ENCODE data around the gene ORAI3. TPM values are rescaled to one million over a fixed set of nuclear protein-coding genes. Genes with fewer than 3 reads are reported as not detected.

Gene ORAI3
- total RNA-seq, 2 experiments from 2014 or later: 24.6 to 25.8 TPM

DNA sequence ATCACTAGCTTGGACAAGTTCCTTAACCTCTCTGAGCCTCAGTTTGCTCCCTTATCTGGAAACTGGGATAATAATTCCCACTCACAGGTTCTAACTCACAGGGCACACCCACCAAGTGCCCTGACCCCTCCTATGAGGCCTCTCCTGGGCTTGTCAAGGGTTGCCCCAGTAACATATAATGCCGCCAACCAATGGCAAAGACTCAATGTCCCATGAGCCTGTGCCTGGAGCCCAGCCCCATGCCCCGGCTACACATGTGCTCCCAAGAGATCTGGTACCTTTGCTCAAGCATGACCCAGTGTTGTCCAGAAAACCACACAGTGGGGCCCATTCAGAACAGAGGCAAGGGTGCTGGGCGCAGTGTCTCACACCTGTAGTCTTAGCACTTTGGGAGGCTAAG is 34.0 kb upstream of the ORAI3 start:
- Mint-ChIP-seq H3K36me3 (no peaks in the 10 kb centered on the region), H3K27ac (no peak overlapping the region), H3K4me3 (no peak overlapping the region), H3K27me3 (peaks cover 4% of the 10 kb centered on the region), H3K4me1 (no peaks in the 10 kb centered on the region), H3K9me3 (no peaks in the 10 kb centered on the region)
- POLR2A ChIA-PET: no interaction called here
- no peak for DNase-seq
- no peak for ATAC-seq (ENCODE audit: low read depth)

DNA sequence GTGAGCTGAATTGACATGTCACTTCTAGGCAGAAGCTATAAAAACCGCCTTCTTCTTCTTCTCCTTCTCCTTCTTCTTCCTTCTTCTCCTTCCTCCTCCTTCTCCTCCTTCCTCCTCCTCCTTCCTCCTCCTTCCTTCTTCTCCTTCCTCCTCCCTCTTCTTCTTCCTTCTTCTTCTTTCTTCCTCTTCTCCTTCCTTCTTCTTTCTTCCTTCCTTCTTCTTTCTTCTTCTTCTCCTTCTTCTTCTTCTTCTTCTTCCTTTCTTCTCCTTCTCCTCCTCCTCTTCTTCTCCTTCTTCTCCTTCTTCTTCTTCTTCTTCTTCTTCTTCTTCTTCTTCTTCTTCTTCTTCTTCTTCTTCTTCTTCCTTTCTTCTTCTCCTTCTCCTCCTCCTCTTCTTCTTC is 30.3 kb upstream of the ORAI3 start:
- ATAC-seq (ENCODE audit: low read depth): no peak
- Mint-ChIP-seq H3K27ac (peak overlapping the region; percentile 6), H3K9me3 (no peaks in the 10 kb centered on the region), H3K4me3 (no peak overlapping the region), H3K4me1 (peaks cover 11% of the 10 kb centered on the region), H3K36me3 (no peaks in the 10 kb centered on the region), H3K27me3 (peaks cover 4% of the 10 kb centered on the region)
- POLR2A ChIA-PET: interaction anchor here (1.3 to 1.6 kb wide), 2 partner anchors 16 to 73 kb away, joined by 3 to 4 read pairs; no protein-coding TSS in a partner anchor
- DNase-seq: no peak

DNA sequence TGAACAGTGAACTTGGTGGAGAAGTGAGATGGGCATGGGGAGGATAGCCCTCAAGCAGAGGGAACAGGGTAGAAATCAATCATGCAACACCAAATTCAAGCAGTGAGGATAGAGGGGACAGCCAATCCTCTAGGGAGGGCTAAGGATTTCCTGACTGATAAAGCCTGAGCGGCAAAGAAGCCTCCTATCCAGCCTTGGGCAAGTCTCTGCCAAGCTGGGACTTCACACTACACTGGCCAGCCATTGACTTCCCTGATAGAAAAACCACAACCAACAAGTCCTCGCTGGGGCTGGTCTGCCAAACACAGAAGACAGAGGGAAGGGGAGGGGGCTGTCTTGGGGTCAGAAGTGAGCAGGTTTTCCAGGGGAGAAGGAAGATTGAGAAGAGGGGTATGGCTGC is 28.0 kb upstream of the ORAI3 start:
- ATAC-seq (ENCODE audit: low read depth): no peak
- H3K4me3 Mint-ChIP-seq: peak overlapping the region; percentile 15
- H3K27ac Mint-ChIP-seq: no peak overlapping the region
- H3K27me3 Mint-ChIP-seq: peaks cover 4% of the 10 kb centered on the region
- POLR2A ChIA-PET: interaction anchor here (0.6 to 1.6 kb wide), 2 partner anchors 33 to 75 kb away, joined by 3 to 6 read pairs; no protein-coding TSS in a partner anchor
- no peaks in the 10 kb centered on the region for H3K9me3 Mint-ChIP-seq
- H3K4me1 Mint-ChIP-seq: peaks cover 15% of the 10 kb centered on the region
- DNase-seq: no peak
- no peaks in the 10 kb centered on the region for H3K36me3 Mint-ChIP-seq

DNA sequence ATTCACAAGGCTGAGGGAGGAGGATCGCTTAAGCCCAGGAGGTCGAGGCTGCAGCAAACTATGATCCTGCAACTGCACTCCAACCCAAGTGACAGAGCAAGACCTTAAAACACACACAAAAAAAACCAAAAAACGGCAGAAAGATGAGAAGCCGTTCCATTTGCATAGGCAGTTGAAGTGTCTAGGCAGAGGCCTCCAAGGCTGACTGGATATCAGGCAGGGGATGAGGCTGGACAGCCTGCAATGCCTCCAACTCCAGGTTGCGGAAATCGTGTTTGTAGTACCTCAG is 27.5 kb upstream of the ORAI3 start:
- Mint-ChIP-seq H3K4me1 (peaks cover 19% of the 10 kb centered on the region), H3K27me3 (peaks cover 4% of the 10 kb centered on the region), H3K27ac (peak overlapping the region; percentile 100), H3K9me3 (no peaks in the 10 kb centered on the region), H3K4me3 (peak overlapping the region; percentile 100), H3K36me3 (no peaks in the 10 kb centered on the region)
- no peak for DNase-seq
- POLR2A ChIA-PET: interaction anchor here (1.6 kb wide), 1 partner anchor 76 kb away, joined by 6 read pairs; no protein-coding TSS in a partner anchor
- ATAC-seq (ENCODE audit: low read depth): no peak

DNA sequence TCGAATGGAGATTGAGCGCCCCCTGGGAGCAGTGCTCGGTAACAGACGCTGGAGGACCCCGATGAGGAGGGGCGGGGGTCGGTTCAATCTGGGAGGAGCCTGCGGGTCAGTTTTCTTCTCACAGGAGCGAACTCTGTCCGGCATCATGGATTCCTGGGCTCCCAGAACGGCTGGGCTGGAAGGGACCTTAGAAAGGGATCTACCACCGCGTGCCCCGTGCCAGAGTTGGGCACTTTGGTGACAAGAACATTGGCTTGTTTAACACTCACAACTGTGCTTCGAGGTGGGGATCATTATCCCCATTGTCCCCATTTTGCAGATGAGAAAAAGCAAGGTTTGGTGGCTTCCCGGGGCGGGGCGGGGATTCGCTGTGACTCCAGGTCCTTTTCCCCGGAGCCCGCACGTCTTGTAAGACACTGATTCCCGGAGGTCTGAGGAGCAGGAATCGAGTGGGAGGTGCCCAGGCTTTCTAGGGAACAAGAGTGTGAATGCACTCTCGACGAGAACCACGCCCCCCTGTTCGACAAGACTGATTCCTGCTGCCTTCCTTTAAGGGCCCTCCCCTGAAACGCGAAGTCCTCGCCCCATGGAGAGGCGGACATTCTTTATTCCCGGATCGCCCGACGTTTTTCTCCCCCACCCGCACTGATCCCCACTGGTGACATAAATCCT is 27.0 kb upstream of the ORAI3 start:
- peaks cover 3% of the 10 kb centered on the region for H3K27me3 Mint-ChIP-seq
- DNase-seq (peak; percentile 89), ATAC-seq (ENCODE audit: low read depth) (peak; percentile 0)
- peaks cover 22% of the 10 kb centered on the region for H3K4me1 Mint-ChIP-seq
- POLR2A ChIA-PET: interaction anchor here (0.6 to 1.6 kb wide), 3 partner anchors 19 to 77 kb away, joined by 3 to 6 read pairs (median 3); no protein-coding TSS in a partner anchor
- H3K36me3 Mint-ChIP-seq: no peaks in the 10 kb centered on the region
- H3K27ac Mint-ChIP-seq: peak overlapping the region; percentile 100
- H3K9me3 Mint-ChIP-seq: no peaks in the 10 kb centered on the region
- H3K4me3 Mint-ChIP-seq: peak overlapping the region; percentile 100

DNA sequence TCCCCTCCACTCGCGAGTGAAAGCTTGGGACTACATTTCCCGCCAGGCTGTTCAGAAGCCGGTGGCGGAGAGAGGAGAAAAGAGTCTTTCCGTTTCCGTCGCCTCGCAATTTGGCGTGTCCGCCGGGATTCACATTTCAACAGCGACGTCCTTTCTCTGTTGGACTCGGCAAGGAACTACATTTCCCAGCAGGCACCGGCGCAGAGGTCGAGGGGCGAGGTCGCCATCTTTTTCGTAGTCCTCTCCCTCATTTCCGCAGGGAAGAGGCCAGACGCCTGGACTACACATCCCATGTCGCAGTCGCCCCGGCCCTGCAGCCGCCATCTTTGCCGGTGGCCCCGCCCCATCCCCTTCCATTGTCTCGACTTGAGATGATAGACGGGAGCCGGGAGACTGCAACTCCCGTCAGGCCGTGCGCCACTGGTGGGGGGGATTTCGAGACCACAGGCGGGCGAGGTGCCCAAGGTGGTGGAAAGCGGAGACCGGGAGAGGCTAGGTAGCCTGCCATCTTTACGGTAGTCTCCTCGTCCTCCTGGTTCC is 26.4 kb upstream of the ORAI3 start:
- POLR2A ChIA-PET: interaction anchor here (0.6 to 1.0 kb wide), 2 partner anchors 18 to 78 kb away, joined by 3 read pairs; no protein-coding TSS in a partner anchor
- peak; percentile 82 for ATAC-seq (ENCODE audit: low read depth)
- H3K4me1 Mint-ChIP-seq: peaks cover 22% of the 10 kb centered on the region
- peaks cover 3% of the 10 kb centered on the region for H3K27me3 Mint-ChIP-seq
- H3K9me3 Mint-ChIP-seq: no peaks in the 10 kb centered on the region
- peak; percentile 95 for DNase-seq
- no peaks in the 10 kb centered on the region for H3K36me3 Mint-ChIP-seq
- H3K4me3 Mint-ChIP-seq: peak overlapping the region; percentile 100
- H3K27ac Mint-ChIP-seq: peak overlapping the region; percentile 100

DNA sequence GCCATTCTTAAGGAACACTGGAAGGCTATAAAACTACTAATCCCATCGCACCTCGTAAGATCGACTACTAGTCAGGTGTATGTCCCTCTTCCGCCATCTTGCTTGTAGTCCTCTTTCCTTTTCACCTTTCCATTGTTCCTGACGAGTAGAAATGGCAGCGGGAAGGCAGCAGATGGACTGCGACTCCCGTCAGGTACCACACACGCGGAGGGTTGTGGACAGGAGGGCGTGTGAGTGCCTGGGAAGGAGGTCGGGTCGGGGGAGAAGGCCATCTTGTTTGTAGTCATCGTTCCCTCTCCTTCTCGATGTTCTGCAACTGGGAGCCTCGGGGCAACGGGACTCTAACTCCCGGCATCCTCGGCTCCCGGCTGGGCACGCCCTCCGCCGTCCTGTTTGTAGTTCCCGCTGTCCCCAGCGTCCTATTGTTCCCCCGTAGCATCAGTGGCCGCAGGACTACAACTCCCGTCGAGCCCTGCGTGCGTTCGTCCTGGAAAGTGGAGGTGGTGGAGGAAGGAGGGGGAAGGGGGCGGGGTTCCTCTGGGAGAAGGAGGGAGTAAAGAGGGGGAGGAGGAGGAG is 25.8 kb upstream of the ORAI3 start:
- peak; percentile 90 for DNase-seq
- Mint-ChIP-seq H3K27me3 (peaks cover 3% of the 10 kb centered on the region), H3K4me1 (peaks cover 25% of the 10 kb centered on the region), H3K36me3 (no peaks in the 10 kb centered on the region), H3K4me3 (peak overlapping the region; percentile 100), H3K9me3 (no peaks in the 10 kb centered on the region), H3K27ac (peak overlapping the region; percentile 100)
- POLR2A ChIA-PET: interaction anchor here (0.9 kb wide), 1 partner anchor 21 kb away, joined by 3 read pairs; no protein-coding TSS in a partner anchor
- peak; percentile 72 for ATAC-seq (ENCODE audit: low read depth)

DNA sequence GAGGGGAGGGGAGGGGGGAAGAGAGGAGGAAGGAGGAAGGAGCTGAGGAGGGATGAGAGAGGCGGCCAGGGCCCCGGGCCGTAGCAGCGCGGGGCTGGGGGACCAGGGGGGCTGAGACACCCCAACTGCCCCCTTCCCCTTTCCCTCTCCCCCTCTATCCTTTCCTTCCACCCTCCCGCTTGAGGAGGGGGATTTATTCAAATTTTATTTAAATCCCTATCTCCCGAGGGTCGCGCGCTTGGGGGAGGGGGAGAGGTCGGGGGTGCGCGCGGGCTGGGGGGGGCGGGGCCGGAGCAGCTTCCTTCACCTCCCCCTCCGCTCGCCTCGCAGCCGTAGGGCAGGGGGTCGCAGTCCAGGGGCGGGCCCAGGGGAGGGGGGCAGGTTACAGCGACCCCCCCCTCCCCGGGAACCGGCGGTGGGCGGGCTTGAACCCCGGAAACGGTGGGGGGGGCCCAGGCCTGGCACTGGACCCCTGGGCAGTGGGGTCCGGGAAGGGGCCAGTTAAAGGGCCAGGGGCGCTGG is 25.3 kb upstream of the ORAI3 start, which contains the start of gene FBXL19:
Gene FBXL19 (plus strand): TSS at position 19 of the 522 bp plus-strand sequence. CDS start 2,183 bp downstream, outside the sequence.
- POLR2A ChIA-PET: interaction anchor here (0.9 kb wide), 1 partner anchor 21 kb away, joined by 3 read pairs; no protein-coding TSS in a partner anchor

DNA sequence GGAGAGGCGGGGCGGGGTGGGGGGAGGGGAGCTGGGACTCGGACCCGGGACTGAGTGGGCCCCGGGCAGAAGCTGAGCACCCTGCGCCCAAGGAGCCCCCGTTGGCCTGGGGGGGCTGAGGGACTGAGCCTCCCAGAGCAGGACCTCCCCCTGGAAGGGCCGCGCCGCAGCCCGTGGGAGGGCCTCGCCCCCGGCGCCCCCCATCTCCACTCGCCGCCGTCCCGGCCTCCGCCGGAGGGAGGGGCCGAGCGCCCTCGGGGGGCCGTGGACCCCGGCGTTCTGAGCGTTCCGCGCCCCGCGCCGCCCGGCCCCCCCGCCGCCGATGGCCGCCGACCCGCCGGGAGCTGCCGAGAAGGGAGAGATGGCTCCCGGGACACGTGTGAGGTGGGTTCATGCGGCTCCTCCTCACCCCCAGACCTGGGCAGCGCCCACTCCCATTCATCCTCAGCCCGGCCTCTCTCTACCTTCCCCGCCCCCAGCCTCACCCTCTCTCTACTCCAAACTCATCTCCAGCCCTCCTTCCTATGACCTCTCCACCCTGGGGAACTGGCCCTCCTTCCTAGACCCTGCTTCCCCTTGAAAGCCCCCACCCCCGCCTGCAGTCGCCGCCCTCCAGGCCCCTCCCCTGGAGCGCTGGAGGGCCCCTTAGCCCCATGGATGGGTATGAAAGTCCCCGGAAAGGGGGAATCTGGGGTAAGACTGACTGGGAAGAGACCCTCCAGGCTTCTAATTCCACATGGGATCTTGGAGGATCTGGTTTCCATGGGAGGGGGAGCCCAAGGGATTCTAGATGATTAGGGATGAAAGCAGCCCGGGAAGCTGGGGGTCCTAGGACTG is 24.6 kb upstream of the ORAI3 start:
- peak; percentile 52 for DNase-seq
- ATAC-seq (ENCODE audit: low read depth): no peak
- peak overlapping the region; percentile 79 for H3K4me3 Mint-ChIP-seq
- H3K9me3 Mint-ChIP-seq: no peaks in the 10 kb centered on the region
- no peaks in the 10 kb centered on the region for H3K36me3 Mint-ChIP-seq
- POLR2A ChIA-PET: interaction anchor here (0.9 kb wide), 1 partner anchor 22 kb away, joined by 3 read pairs; no protein-coding TSS in a partner anchor
- H3K27ac Mint-ChIP-seq: no peak overlapping the region
- no peaks in the 10 kb centered on the region for H3K27me3 Mint-ChIP-seq
- peaks cover 26% of the 10 kb centered on the region for H3K4me1 Mint-ChIP-seq

More for the DNA sequence above, 25.3 kb upstream of the ORAI3 start, which contains the start of gene FBXL19:
- Mint-ChIP-seq H3K4me3 (peak within 1 kb of the TSS; percentile 100), H3K4me1 (peaks cover 26% of the 10 kb centered on the region), H3K36me3 (no peaks in the 10 kb centered on the region), H3K9me3 (no peaks in the 10 kb centered on the region), H3K27ac (peak within 1 kb of the TSS; percentile 100), H3K27me3 (peaks cover 3% of the 10 kb centered on the region)
- DNase-seq (no peak), ATAC-seq (ENCODE audit: low read depth) (no peak)

DNA sequence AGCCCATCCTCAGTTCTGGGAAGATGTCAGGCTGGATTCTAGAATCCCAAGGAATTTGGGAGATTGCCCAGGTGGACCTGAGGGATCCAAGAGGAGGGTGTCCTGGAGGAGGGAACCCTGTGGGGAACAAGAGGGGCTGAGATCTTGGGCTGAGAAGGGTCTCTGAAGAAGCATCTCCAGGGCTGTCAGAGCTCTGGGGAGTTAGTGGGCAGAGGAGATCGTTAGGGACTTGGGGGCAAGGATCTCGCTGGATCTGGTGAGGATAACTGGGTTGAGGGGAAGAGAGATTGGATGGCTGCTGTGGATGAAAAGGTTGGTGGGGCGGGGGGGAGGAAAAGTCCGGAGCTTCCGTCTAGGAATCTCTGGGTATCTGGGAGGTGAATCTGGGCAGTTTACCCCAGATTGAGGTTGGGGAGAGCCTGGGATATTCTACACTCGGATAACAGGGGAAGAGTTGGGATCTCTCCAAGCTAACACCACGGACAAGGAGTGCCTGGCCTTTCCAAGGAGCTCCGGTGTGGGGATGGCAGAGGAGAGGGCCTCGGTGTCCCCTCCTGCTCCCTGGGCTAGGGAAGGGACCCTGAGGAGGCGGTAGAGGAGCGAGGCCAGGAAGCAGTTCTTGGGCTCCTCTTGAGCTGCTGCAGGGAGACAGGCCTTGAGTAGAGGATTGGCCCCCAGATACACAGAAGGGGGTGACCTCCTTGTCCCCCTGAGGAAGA is 23.8 kb upstream of the ORAI3 start:
- Mint-ChIP-seq H3K27me3 (no peaks in the 10 kb centered on the region), H3K9me3 (no peaks in the 10 kb centered on the region), H3K4me1 (peaks cover 26% of the 10 kb centered on the region), H3K4me3 (peak overlapping the region; percentile 79), H3K27ac (no peak overlapping the region), H3K36me3 (no peaks in the 10 kb centered on the region)
- POLR2A ChIA-PET: interaction anchor here (0.5 kb wide), 1 partner anchor 230 kb away, joined by 3 read pairs; no protein-coding TSS in a partner anchor
- ATAC-seq (ENCODE audit: low read depth) (no peak), DNase-seq (no peak)

DNA sequence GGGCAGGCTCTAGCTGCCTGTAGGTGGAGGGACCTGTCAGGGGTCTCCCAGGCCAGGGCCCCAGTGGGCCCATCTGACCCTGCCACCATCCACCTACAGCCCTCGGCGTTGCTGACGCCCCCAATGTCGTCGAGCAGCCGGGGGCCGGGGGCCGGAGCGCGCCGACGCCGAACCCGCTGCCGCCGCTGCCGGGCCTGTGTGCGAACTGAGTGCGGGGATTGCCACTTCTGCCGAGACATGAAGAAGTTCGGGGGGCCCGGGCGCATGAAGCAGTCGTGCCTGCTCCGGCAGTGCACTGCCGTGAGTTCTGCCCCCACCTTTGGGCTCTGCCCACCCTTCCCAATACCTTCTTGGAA is 23.3 kb upstream of the ORAI3 start:
- Mint-ChIP-seq H3K27me3 (no peaks in the 10 kb centered on the region), H3K4me3 (no peak overlapping the region), H3K36me3 (no peaks in the 10 kb centered on the region), H3K27ac (no peak overlapping the region), H3K4me1 (peaks cover 26% of the 10 kb centered on the region), H3K9me3 (no peaks in the 10 kb centered on the region)
- DNase-seq (no peak), ATAC-seq (ENCODE audit: low read depth) (no peak)
- POLR2A ChIA-PET: interaction anchor here (1.0 kb wide), 1 partner anchor 10 kb away, joined by 3 read pairs; no protein-coding TSS in a partner anchor
